SK-N-SH treated with all-trans-retinoic acid at 6 μM for 48 hours (cell line): ENCODE results near the gene DPT.

ENCODE experiments used
- ISL1 ChIP-seq: fragments of 250-450 bp; sonication (Bioruptor Pico); IDR thresholded peaks from 2 replicates; pipeline ENCODE4 v2.1.2; 2022; ENCODE audit warnings: mild to moderate bottlenecking, moderate library complexity
- ZFP3 ChIP-seq: fragments of 250-450 bp; sonication (Bioruptor Pico); IDR thresholded peaks from 2 replicates; pipeline ENCODE4 v1.5.0; 2020; ENCODE audit warnings: mild to moderate bottlenecking, moderate library complexity
- ZFP30 ChIP-seq: fragments of 450-650 bp; formaldehyde crosslinking; IDR thresholded peaks from 2 replicates; pipeline ENCODE4 v1.5.0; 2022; ENCODE audit warnings: mild to moderate bottlenecking, moderate library complexity
- ZNF565 ChIP-seq: fragments of 450-650 bp; formaldehyde crosslinking; conservative IDR thresholded peaks from 2 replicates; pipeline ENCODE4 v1.5.0; 2020; ENCODE audit warnings: low read depth, mild to moderate bottlenecking, moderate library complexity
- ZNF70 ChIP-seq: fragments of 450-650 bp; formaldehyde crosslinking; IDR thresholded peaks from 2 replicates; pipeline ENCODE4 v1.5.0; 2020; ENCODE audit warnings: mild to moderate bottlenecking, moderate library complexity
- TF ChIP-seq, protein P1 (sequence below): fragments of 250-450 bp; sonication (Bioruptor Pico); IDR thresholded peaks from 2 replicates; pipeline ENCODE4 v1.5.1; 2021; ENCODE audit warnings: mild to moderate bottlenecking, moderate library complexity
- TF ChIP-seq, protein P2 (sequence below): fragments of 250-450 bp; sonication (Bioruptor Pico); IDR thresholded peaks from 2 replicates; pipeline ENCODE4 v1.8.0; 2020; ENCODE audit warnings: mild to moderate bottlenecking, moderate library complexity, borderline replicate concordance

DNA sequence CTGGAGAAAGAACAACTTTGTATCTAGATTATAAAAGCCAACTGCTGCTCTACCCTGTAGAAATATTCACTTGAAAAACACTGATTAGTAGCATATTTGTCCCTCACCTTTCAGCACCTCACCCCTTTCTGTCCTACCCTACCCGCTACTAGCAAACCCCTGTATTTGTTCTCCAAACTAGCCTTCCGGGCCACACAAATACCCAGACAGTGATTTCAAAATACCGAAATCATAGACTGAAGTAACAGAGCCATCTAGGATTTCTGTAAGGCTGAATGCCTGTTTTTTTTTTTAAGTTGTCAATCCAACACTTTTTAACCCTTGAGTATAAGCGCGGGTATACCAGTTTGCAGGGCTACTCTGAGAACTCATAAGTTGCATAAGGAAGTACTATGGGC is 398 bp upstream of the DPT start:
- TF ChIP-seq, protein P1, sequence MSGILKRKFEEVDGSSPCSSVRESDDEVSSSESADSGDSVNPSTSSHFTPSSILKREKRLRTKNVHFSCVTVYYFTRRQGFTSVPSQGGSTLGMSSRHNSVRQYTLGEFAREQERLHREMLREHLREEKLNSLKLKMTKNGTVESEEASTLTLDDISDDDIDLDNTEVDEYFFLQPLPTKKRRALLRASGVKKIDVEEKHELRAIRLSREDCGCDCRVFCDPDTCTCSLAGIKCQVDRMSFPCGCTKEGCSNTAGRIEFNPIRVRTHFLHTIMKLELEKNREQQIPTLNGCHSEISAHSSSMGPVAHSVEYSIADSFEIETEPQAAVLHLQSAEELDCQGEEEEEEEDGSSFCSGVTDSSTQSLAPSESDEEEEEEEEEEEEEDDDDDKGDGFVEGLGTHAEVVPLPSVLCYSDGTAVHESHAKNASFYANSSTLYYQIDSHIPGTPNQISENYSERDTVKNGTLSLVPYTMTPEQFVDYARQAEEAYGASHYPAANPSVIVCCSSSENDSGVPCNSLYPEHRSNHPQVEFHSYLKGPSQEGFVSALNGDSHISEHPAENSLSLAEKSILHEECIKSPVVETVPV (CRISPR knock-in tag) = no peak
- TF ChIP-seq ZFP3 (CRISPR knock-in tag) = no peak
- TF ChIP-seq, protein P2, sequence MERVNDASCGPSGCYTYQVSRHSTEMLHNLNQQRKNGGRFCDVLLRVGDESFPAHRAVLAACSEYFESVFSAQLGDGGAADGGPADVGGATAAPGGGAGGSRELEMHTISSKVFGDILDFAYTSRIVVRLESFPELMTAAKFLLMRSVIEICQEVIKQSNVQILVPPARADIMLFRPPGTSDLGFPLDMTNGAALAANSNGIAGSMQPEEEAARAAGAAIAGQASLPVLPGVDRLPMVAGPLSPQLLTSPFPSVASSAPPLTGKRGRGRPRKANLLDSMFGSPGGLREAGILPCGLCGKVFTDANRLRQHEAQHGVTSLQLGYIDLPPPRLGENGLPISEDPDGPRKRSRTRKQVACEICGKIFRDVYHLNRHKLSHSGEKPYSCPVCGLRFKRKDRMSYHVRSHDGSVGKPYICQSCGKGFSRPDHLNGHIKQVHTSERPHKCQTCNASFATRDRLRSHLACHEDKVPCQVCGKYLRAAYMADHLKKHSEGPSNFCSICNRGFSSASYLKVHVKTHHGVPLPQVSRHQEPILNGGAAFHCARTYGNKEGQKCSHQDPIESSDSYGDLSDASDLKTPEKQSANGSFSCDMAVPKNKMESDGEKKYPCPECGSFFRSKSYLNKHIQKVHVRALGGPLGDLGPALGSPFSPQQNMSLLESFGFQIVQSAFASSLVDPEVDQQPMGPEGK (CRISPR knock-in tag) = no peak
- TF ChIP-seq ZFP30 (CRISPR knock-in tag) = no peak
- no peak for TF ChIP-seq ZNF70
- TF ChIP-seq ZNF565 = no peak
- no peak for TF ChIP-seq ISL1
